ENCODE results near the gene CRY2.

Gene CRY2

DNA sequence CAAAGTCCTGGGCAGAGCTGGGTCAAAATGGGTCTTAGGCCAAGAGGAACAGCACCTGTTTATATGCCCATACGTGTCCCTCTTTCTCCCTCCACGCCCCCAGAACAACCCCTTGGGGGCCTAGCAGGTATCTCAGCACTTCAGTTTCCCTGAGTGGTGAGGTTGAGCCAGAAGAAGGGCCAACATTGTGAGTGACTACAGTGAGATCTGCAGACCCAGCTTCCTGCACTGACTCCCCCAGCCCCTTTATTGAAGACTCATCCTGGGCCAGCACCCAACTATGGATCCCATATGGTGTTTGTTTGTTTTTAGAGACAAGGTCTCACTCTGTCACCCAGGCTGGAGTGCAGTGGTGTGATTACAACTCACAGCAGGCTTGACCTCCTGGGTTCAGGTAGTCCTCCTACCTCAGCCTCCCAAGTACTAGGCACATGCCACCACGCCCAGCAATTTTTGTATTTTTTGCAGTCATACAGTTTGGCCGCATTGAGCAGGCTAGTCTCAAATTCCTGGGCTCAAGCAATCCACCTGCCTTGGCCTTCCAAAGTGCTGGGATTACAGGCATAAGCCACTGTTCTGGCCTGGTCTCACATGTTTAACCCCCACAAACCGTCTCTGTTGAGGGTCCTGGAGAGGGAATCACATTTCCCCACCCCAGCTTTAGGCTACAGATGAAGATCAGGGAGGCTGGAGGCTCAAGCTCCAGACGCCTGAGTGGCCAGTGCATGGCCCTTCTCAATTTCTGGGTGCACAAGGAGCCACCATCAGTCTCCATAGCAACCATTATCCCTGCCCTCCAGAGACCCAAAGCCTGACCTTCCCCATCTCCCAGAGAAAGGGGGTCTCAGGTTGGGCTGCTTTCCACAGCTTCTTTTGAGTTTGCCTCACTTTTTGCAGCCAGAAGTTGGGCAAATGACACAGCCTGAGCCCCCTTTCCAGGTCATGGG is 73.5 kb downstream of the CRY2 start:
- TF ChIP-seq CREB5 (CRISPR knock-in tag; IDR thresholded peaks at IDR 0.05; ENCODE audit: low read depth) (no peak), ESRRG (CRISPR knock-in tag; IDR thresholded peaks at IDR 0.05) (no peak), ZNF565 (CRISPR knock-in tag; conservative IDR thresholded peaks at IDR 0.05; ENCODE audit: low read depth) (no peak), SNAI2 (CRISPR knock-in tag; IDR thresholded peaks at IDR 0.05) (no peak), TOX (CRISPR knock-in tag; IDR thresholded peaks at IDR 0.05; ENCODE audit: borderline replicate concordance) (no peak), ZNF8 (CRISPR knock-in tag; IDR thresholded peaks at IDR 0.05) (no peak), OSR1 (CRISPR knock-in tag; IDR thresholded peaks at IDR 0.05) (no peak), ISL1 (CRISPR knock-in tag; IDR thresholded peaks at IDR 0.05) (no peak), RARB (CRISPR knock-in tag; IDR thresholded peaks at IDR 0.05) (no peak)
- TF ChIP-seq, protein P1, sequence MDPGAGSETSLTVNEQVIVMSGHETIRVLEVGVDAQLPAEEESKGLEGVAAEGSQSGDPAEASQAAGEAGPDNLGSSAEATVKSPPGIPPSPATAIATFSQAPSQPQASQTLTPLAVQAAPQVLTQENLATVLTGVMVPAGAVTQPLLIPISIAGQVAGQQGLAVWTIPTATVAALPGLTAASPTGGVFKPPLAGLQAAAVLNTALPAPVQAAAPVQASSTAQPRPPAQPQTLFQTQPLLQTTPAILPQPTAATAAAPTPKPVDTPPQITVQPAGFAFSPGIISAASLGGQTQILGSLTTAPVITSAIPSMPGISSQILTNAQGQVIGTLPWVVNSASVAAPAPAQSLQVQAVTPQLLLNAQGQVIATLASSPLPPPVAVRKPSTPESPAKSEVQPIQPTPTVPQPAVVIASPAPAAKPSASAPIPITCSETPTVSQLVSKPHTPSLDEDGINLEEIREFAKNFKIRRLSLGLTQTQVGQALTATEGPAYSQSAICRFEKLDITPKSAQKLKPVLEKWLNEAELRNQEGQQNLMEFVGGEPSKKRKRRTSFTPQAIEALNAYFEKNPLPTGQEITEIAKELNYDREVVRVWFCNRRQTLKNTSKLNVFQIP (CRISPR knock-in tag; IDR thresholded peaks at IDR 0.05; ENCODE audit: borderline replicate concordance, low read depth): no peak
- TF ChIP-seq, protein P2, sequence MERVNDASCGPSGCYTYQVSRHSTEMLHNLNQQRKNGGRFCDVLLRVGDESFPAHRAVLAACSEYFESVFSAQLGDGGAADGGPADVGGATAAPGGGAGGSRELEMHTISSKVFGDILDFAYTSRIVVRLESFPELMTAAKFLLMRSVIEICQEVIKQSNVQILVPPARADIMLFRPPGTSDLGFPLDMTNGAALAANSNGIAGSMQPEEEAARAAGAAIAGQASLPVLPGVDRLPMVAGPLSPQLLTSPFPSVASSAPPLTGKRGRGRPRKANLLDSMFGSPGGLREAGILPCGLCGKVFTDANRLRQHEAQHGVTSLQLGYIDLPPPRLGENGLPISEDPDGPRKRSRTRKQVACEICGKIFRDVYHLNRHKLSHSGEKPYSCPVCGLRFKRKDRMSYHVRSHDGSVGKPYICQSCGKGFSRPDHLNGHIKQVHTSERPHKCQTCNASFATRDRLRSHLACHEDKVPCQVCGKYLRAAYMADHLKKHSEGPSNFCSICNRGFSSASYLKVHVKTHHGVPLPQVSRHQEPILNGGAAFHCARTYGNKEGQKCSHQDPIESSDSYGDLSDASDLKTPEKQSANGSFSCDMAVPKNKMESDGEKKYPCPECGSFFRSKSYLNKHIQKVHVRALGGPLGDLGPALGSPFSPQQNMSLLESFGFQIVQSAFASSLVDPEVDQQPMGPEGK (CRISPR knock-in tag; IDR thresholded peaks at IDR 0.05; ENCODE audit: borderline replicate concordance): no peak
- ATAC-seq: no peak

DNA sequence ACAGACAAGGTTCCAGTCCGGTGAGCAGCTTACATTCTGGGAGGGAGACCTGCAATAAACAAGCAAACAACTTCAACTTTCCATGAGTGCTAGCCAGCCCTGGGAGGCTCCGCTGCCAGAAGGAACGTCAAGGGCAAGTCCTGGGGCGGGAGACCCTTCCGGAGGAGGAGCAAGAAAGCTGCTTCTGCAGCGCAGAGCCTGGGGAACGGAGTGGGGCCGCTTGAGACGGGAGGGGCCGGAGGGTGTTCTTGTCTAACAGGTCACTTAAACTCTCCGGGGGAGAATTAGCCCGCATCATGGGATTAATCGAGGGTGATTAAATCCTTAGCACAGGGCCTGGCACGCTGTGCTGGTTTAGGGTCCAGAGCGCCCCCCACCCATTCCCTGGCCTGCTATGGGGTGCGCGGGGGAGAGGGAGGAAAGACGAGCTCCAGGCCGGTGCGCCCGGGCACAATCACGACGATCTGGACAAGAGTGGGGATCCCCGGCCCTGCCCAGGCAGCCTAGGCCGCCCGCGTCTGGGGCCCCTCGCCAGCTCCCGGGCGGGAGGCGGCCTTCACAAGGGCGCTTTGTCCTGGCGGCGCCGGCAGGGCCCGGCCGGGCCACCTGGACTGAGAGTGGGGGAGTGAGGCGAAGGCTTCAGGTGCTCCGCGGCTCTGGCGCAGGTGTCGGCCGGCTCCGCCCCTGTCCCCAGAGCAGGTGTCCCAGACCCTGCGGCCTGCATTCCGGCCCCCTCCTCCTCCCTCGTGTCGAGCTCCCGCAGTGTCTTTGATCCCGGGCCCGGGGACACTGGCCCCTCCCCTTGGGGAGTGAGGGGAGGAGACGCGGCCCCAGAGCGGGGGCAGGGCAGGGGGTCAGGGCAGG is 74.5 kb downstream of the CRY2 start:
- ATAC-seq: no peak

More for the DNA sequence above, 74.5 kb downstream of the CRY2 start:
- TF ChIP-seq ZNF565 (CRISPR knock-in tag; conservative IDR thresholded peaks at IDR 0.05; ENCODE audit: low read depth) (no peak), PPARA (CRISPR knock-in tag; IDR thresholded peaks at IDR 0.05; ENCODE audit: borderline replicate concordance) (no peak), ZFP30 (CRISPR knock-in tag; IDR thresholded peaks at IDR 0.05) (no peak), SNAI2 (CRISPR knock-in tag; IDR thresholded peaks at IDR 0.05) (no peak), BACH2 (CRISPR knock-in tag; IDR thresholded peaks at IDR 0.05; ENCODE audit: borderline replicate concordance) (no peak), CSDC2 (CRISPR knock-in tag; IDR thresholded peaks at IDR 0.05) (no peak), ARNTL (CRISPR knock-in tag; IDR thresholded peaks at IDR 0.05; ENCODE audit: borderline replicate concordance, low read depth) (no peak), ISL1 (CRISPR knock-in tag; IDR thresholded peaks at IDR 0.05) (no peak), OSR1 (CRISPR knock-in tag; IDR thresholded peaks at IDR 0.05) (no peak), ZC3H10 (CRISPR knock-in tag; IDR thresholded peaks at IDR 0.05) (no peak), ZNF8 (CRISPR knock-in tag; IDR thresholded peaks at IDR 0.05) (no peak), TSHZ2 (CRISPR knock-in tag; IDR thresholded peaks at IDR 0.05) (no peak), CREB5 (CRISPR knock-in tag; IDR thresholded peaks at IDR 0.05; ENCODE audit: low read depth) (no peak)
- TF ChIP-seq, protein P1 (CRISPR knock-in tag; IDR thresholded peaks at IDR 0.05; ENCODE audit: borderline replicate concordance, low read depth): no peak

Data from SK-N-SH treated with all-trans-retinoic acid at 6 μM for 48 hours (cell line).